ENCODE results near the gene ZNF808. TPM values are rescaled to one million over a fixed set of nuclear protein-coding genes. Genes with fewer than 3 reads are reported as not detected.
"Not testable (repeated sequence)": the region's sequence is repeated elsewhere in the genome, so short reads cannot be mapped to it uniquely, and the experiment has no call there.

Gene ZNF808
- total RNA-seq, 6 experiments from 2014 or later, result 3.3 to 12.3 (median 5.8) TPM

- Histone ChIP-seq H3K4me3 (no peak overlapping the region), H3K4me1 (no peaks in the 10 kb centered on the region), H3K27ac (no peak overlapping the region), H3K36me3 (no peaks in the 10 kb centered on the region), H3K9me3 (peaks cover 0 to 5% (median 0%) of the 10 kb centered on the region in 4 donors), H3K27me3 (no peaks in the 10 kb centered on the region)
- intact Hi-C loops (cut with DNase I), result no loop called here
- DNase-seq (no peak), ATAC-seq (no peak)
- WGBS (ENCODE audit: insufficient coverage, low coverage, low lambda C conversion rate, missing lambda C conversion rate), result 72% methylated on average over 3 of the region's 3 CpGs
- TF ChIP-seq POLR2A (IDR thresholded peaks at IDR 0.05), result no peak
- TF ChIP-seq, protein P1, sequence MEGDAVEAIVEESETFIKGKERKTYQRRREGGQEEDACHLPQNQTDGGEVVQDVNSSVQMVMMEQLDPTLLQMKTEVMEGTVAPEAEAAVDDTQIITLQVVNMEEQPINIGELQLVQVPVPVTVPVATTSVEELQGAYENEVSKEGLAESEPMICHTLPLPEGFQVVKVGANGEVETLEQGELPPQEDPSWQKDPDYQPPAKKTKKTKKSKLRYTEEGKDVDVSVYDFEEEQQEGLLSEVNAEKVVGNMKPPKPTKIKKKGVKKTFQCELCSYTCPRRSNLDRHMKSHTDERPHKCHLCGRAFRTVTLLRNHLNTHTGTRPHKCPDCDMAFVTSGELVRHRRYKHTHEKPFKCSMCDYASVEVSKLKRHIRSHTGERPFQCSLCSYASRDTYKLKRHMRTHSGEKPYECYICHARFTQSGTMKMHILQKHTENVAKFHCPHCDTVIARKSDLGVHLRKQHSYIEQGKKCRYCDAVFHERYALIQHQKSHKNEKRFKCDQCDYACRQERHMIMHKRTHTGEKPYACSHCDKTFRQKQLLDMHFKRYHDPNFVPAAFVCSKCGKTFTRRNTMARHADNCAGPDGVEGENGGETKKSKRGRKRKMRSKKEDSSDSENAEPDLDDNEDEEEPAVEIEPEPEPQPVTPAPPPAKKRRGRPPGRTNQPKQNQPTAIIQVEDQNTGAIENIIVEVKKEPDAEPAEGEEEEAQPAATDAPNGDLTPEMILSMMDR (IDR thresholded peaks at IDR 0.05), result no peak
Measured at GRCh38 chr19:52599241-52599640, 71.8 kb downstream of the ZNF808 start.

DNA sequence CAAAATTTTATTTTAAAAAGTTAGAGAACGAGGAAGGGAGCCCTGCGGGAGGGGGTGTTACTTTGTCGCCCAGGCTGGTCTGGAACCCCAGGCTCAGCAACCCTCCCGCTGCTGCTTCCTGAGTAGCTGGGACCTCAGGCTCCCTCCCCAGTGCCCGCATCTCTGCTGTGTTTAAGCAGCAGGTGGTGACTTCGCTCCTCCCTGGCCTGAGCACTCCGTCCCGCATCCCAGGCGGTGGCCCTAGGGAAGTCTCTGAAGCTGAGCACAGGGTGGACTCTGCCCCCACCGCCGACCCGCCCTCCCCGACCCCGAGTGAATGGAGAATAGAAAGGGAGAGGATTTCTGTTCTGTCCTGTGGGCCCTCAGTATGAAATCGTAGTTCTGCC is 73.2 kb downstream of the ZNF808 start:
- TF ChIP-seq POLR2A (IDR thresholded peaks at IDR 0.05), result no peak
- TF ChIP-seq, protein P1 (IDR thresholded peaks at IDR 0.05), result no peak
- WGBS (ENCODE audit: insufficient coverage, low coverage, low lambda C conversion rate, missing lambda C conversion rate), result 2% methylated on average over 14 of the region's 15 CpGs
- H3K9me3 ChIP-seq, result peaks cover 0 to 7% (median 0%) of the 10 kb centered on the region in 4 donors
- H3K36me3 ChIP-seq, result no peaks in the 10 kb centered on the region
- ATAC-seq (peak; percentile 36 to 55 (median 48)), DNase-seq (peak in 2 of 3 donors; percentile 30 to 59)
- peak overlapping the region in 2 of 3 donors; percentile 28 to 51 for H3K27ac ChIP-seq
- H3K4me1 ChIP-seq, result no peaks in the 10 kb centered on the region
- intact Hi-C loops (cut with DNase I), result no loop called here
- peak overlapping the region; percentile 61 to 65 (median 61) for H3K4me3 ChIP-seq
- no peaks in the 10 kb centered on the region for H3K27me3 ChIP-seq

DNA sequence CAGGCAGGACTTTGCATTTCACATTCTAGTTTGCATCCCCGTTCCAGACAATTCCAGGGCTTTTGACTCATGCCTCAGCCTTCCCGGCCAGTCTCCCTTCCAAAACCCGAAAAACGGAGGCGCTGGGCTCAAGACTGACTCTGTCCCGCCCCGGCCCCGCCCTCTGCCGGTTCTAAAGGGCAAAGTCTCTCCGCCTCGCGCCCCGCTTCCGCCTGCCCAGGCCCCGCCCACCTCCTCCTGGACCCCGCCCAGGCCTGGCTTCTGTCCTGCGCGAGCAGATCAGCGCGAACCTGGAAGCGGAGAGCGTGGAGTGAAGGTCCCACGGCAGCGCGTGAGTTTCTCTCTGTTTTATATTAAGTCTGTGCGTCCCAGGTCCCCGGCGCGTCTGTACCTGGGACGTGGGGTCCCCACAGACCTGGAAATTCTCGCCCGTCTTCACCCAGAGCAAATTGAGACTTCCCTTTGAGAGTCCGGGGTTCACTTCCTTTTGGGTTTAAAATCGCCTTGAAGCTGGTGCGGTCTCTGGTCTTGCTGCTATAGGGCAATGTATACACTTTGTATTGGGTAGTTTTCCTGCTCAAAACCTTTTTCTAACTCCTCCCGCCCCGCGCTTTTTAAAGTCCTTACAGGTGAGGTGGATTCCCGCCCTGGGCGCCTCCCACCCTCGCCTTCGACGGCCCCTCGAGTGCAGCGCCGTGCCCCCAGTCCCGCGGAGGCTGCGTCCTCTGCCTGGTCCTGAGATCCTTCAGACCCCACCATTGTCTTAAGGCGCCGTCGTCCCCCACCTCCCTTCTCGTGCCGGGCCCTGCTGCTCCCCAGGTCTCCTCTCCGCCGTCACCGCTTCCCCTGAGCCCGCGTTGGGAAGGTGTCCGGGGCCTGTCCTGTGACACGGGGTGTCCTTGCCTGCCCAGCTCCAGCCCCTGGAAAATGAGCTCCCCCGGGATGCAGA is 73.8 kb downstream of the ZNF808 start:
- WGBS (ENCODE audit: insufficient coverage, low coverage, low lambda C conversion rate, missing lambda C conversion rate), result 2% methylated on average over 37 of the region's 62 CpGs
- peak overlapping the region; percentile 61 to 65 (median 61) for H3K4me3 ChIP-seq
- H3K27ac ChIP-seq, result peak overlapping the region in 2 of 3 donors; percentile 51 to 60
- peaks cover 0 to 7% (median 0%) of the 10 kb centered on the region in 4 donors for H3K9me3 ChIP-seq
- peak; percentile 31 for TF ChIP-seq POLR2A (IDR thresholded peaks at IDR 0.05)
- TF ChIP-seq, protein P1 (IDR thresholded peaks at IDR 0.05), result peak in 2 of 4 donors; percentile 24 to 30
- intact Hi-C loops (cut with DNase I), result no loop called here
- no peaks in the 10 kb centered on the region for H3K36me3 ChIP-seq
- H3K4me1 ChIP-seq, result no peaks in the 10 kb centered on the region
- peak; percentile 99 to 100 (median 100) for ATAC-seq
- DNase-seq, result peak; percentile 90 to 96 (median 95)
- H3K27me3 ChIP-seq, result no peaks in the 10 kb centered on the region

GRCh38 chr19:52601974-52602366 is 74.5 kb downstream of the ZNF808 start:
- H3K4me1 ChIP-seq; intact Hi-C loops (cut with DNase I); H3K9me3 ChIP-seq; ATAC-seq; H3K27me3 ChIP-seq; H3K36me3 ChIP-seq; H3K27ac ChIP-seq; DNase-seq: not testable (repeated sequence)
- WGBS (ENCODE audit: insufficient coverage, low coverage, low lambda C conversion rate, missing lambda C conversion rate), result 57% methylated on average over 3 of the region's 3 CpGs
- H3K4me3 ChIP-seq, result peak overlapping the region; percentile 61 to 65 (median 61)
- TF ChIP-seq, protein P1 (IDR thresholded peaks at IDR 0.05), result peak in 1 of 4 donors; percentile 3

All from right lobe of liver (tissue), 6 donors.